Heart left ventricle (tissue), 13 donors: ENCODE results near the gene TMEM163.

Source experiments
- POLR2A ChIP-seq, 2 donors: fragments of 450-650 bp; IDR thresholded peaks; one replicate each; pipeline ENCODE4 v1.6.1; 2017; ENCODE audit warnings: antibody characterized with exemption in 2 of 2, mild to moderate bottlenecking in 2 of 2, moderate library complexity in 2 of 2
- TF ChIP-seq, protein P1 (sequence below), 12 donors: fragments of 200-600 bp; sonication (generic) in 4 of 12; IDR thresholded peaks; one replicate each; pipeline versions ENCODE4 v1.5.0 to v1.8.0; 2018 to 2022; ENCODE audit warnings: antibody characterized with exemption in 12 of 12, mild to moderate bottlenecking in 5 of 12
- donor health status: ischemic (EF 13 %, LVEDD 7.1; RV severe dilation, severe dysfunction).
- donor health status: DM: no; HTN: yes; CAD: no.
- donor health status: DM: no; HTN: no; CAD: no.
- donor health status: ischemic (EF 25% LVEDD 6.9; RV normal size, moderate dysfunction).
- donor health status: ischemic (EF 25% LVEDD 5.7; RV mildly dilated, moderate dysfunction).
- donor health status: ischemic (EF 35%, LVEDD 5.7; RV mildly dilated, moderate dysfunction).
- donor health status: nonischemic (EF 11% LVEDD 7.7; RV severe dilation, severe dysfunction).
- donor health status: DM: yes; HTN: yes; CAD: no.
- donor health status: PGD.
- donor health status: ischemic (EF 29% LVEDD 5.4; RV normal size, mild dysfunction).
- donor health status: nonischemic (EF 23%, LVEDD 6.1; RV moderate dilation, normal function).

- TF ChIP-seq, protein P1, sequence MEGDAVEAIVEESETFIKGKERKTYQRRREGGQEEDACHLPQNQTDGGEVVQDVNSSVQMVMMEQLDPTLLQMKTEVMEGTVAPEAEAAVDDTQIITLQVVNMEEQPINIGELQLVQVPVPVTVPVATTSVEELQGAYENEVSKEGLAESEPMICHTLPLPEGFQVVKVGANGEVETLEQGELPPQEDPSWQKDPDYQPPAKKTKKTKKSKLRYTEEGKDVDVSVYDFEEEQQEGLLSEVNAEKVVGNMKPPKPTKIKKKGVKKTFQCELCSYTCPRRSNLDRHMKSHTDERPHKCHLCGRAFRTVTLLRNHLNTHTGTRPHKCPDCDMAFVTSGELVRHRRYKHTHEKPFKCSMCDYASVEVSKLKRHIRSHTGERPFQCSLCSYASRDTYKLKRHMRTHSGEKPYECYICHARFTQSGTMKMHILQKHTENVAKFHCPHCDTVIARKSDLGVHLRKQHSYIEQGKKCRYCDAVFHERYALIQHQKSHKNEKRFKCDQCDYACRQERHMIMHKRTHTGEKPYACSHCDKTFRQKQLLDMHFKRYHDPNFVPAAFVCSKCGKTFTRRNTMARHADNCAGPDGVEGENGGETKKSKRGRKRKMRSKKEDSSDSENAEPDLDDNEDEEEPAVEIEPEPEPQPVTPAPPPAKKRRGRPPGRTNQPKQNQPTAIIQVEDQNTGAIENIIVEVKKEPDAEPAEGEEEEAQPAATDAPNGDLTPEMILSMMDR (IDR thresholded peaks at IDR 0.05), result no peak
- TF ChIP-seq POLR2A (IDR thresholded peaks at IDR 0.05), result no peak
Measured at GRCh38 chr2:134590679-134591078, 128.1 kb downstream of the TMEM163 start.
